KMS-11 (cell line): ENCODE data around the gene MEGF6.

Experiments used
- H2AFZ ChIP-seq: fragments of 200-600 bp; sonication (generic); 2 replicates; pipeline ENCODE4 v1.6.1; 2016; ENCODE audit warnings: antibody characterized with exemption, mixed run types, low read depth
- H3K27ac ChIP-seq: fragments of 200-600 bp; sonication (generic); 2 replicates; pipeline ENCODE4 v1.6.1; 2016; ENCODE audit warnings: mild to moderate bottlenecking, mixed run types
- H3K27me3 ChIP-seq: fragments of 200-600 bp; sonication (generic); 2 replicates; pipeline ENCODE4 v1.6.1; 2017; ENCODE audit warnings: mild to moderate bottlenecking, low read depth, mixed run types, moderate library complexity; ENCODE audit not compliant: insufficient read depth
- H3K36me3 ChIP-seq: fragments of 200-600 bp; sonication (generic); 2 replicates; pipeline ENCODE4 v1.6.1; 2017; ENCODE audit warnings: mild to moderate bottlenecking, mixed run types; ENCODE audit not compliant: insufficient read depth
- H3K4me1 ChIP-seq: fragments of 200-600 bp; sonication (generic); 2 replicates; pipeline ENCODE4 v1.6.1; 2016; ENCODE audit warnings: mild to moderate bottlenecking, low read depth, mixed run types; ENCODE audit not compliant: poor library complexity, severe bottlenecking
- H3K4me2 ChIP-seq: fragments of 200-600 bp; sonication (generic); 2 replicates; pipeline ENCODE4 v1.7.0; 2016; ENCODE audit warnings: mild to moderate bottlenecking, mixed run types
- H3K4me3 ChIP-seq: fragments of 200-600 bp; sonication (generic); IDR thresholded peaks from 2 replicates; pipeline ENCODE4 v1.6.1; 2017; ENCODE audit warnings: low read depth, low read length, mixed read lengths; ENCODE audit not compliant: insufficient read depth
- H3K79me2 ChIP-seq: fragments of 200-600 bp; sonication (generic); 2 replicates; pipeline ENCODE4 v1.6.1; 2016; ENCODE audit warnings: low read depth, mixed run types; ENCODE audit not compliant: insufficient read depth
- H3K9ac ChIP-seq: fragments of 200-600 bp; sonication (generic); 2 replicates; pipeline ENCODE4 v1.6.1; 2016; ENCODE audit warnings: mild to moderate bottlenecking, mixed run types
- H4K20me1 ChIP-seq: fragments of 200-600 bp; sonication (generic); 2 replicates; pipeline ENCODE4 v1.6.1; 2016; ENCODE audit warnings: mild to moderate bottlenecking, mixed run types; ENCODE audit not compliant: insufficient read depth
- CTCF ChIP-seq: fragments of 200-600 bp; sonication (generic); conservative IDR thresholded peaks from 2 replicates; pipeline ENCODE4 v1.6.1; 2017; ENCODE audit warnings: low read depth, mild to moderate bottlenecking, antibody characterized with exemption, low read length, moderate library complexity, mixed read lengths

Gene MEGF6

GRCh38 chr1:3614755-3615742 is 3.7 kb upstream of the MEGF6 start:
- H3K9ac ChIP-seq, result no peak overlapping the region
- no peaks in the 10 kb centered on the region for H3K79me2 ChIP-seq
- no peak overlapping the region for H3K4me2 ChIP-seq

GRCh38 chr1:3612123-3612522 is 815 bp upstream of the MEGF6 start:
- no peak overlapping the region for H3K27ac ChIP-seq
- H3K4me2 ChIP-seq, result no peak overlapping the region
- H3K27me3 ChIP-seq, result peaks cover 94% of the 10 kb centered on the region
- no peak overlapping the region for H3K4me3 ChIP-seq
- H2AFZ ChIP-seq, result no peak overlapping the region
- H3K4me1 ChIP-seq, result no peaks in the 10 kb centered on the region
- H4K20me1 ChIP-seq, result no peaks in the 10 kb centered on the region
- no peaks in the 10 kb centered on the region for H3K36me3 ChIP-seq
- no peak for TF ChIP-seq CTCF
- no peaks in the 10 kb centered on the region for H3K79me2 ChIP-seq
- no peak overlapping the region for H3K9ac ChIP-seq

More at GRCh38 chr1:3614755-3615742, 3.7 kb upstream of the MEGF6 start:
- no peaks in the 10 kb centered on the region for H3K4me1 ChIP-seq
- TF ChIP-seq CTCF, result peak; percentile 65
- no peak overlapping the region for H3K4me3 ChIP-seq
- H3K27ac ChIP-seq, result no peak overlapping the region
- H3K36me3 ChIP-seq, result no peaks in the 10 kb centered on the region
- H3K27me3 ChIP-seq, result peaks cover 90% of the 10 kb centered on the region
- no peak overlapping the region for H2AFZ ChIP-seq
- H4K20me1 ChIP-seq, result no peaks in the 10 kb centered on the region

GRCh38 chr1:3610527-3611169 is 660 bp downstream of the MEGF6 start:
- TF ChIP-seq CTCF, result no peak
- no peaks in the 10 kb centered on the region for H3K36me3 ChIP-seq
- H3K4me1 ChIP-seq, result no peaks in the 10 kb centered on the region
- peaks cover 96% of the 10 kb centered on the region for H3K27me3 ChIP-seq
- H3K79me2 ChIP-seq, result no peaks in the 10 kb centered on the region
- H3K27ac ChIP-seq, result no peak overlapping the region
- H3K9ac ChIP-seq, result no peak overlapping the region
- H3K4me3 ChIP-seq, result no peak overlapping the region
- H2AFZ ChIP-seq, result no peak overlapping the region
- no peaks in the 10 kb centered on the region for H4K20me1 ChIP-seq
- H3K4me2 ChIP-seq, result no peak overlapping the region

- H3K27me3 ChIP-seq, result peaks cover 96% of the 10 kb centered on the region
- no peak for TF ChIP-seq CTCF
- no peak overlapping the region for H3K9ac ChIP-seq
- H4K20me1 ChIP-seq, result no peaks in the 10 kb centered on the region
- H3K27ac ChIP-seq, result no peak overlapping the region
- no peaks in the 10 kb centered on the region for H3K79me2 ChIP-seq
- H3K4me3 ChIP-seq, result no peak overlapping the region
- H3K36me3 ChIP-seq, result no peaks in the 10 kb centered on the region
- no peak overlapping the region for H3K4me2 ChIP-seq
- H3K4me1 ChIP-seq, result no peaks in the 10 kb centered on the region
- no peak overlapping the region for H2AFZ ChIP-seq
Observed at GRCh38 chr1:3609769-3610526, 1.4 kb downstream of the MEGF6 start.
